GM18505 (cell line): Measurements from ENCODE around the gene TENM4.

Experiments used
- ATAC-seq: cut with Tn5 transposase; IDR thresholded peaks from one replicate; pipeline ENCODE4 v1.9.1; 2021; ENCODE audit not compliant: unreplicated experiment
- POLR2A ChIP-seq: IDR thresholded peaks from 4 replicates; pipeline ENCODE4 v1.6.1; 2011; ENCODE audit warnings: borderline replicate concordance; ENCODE audit not compliant: insufficient read depth, insufficient read length; ENCODE audit errors: extremely low read depth

TENM4 gene

GRCh38 chr11:79402912-79403311, 37.9 kb downstream of the TENM4 start:
- no peak for TF ChIP-seq POLR2A
- no peak for ATAC-seq

DNA sequence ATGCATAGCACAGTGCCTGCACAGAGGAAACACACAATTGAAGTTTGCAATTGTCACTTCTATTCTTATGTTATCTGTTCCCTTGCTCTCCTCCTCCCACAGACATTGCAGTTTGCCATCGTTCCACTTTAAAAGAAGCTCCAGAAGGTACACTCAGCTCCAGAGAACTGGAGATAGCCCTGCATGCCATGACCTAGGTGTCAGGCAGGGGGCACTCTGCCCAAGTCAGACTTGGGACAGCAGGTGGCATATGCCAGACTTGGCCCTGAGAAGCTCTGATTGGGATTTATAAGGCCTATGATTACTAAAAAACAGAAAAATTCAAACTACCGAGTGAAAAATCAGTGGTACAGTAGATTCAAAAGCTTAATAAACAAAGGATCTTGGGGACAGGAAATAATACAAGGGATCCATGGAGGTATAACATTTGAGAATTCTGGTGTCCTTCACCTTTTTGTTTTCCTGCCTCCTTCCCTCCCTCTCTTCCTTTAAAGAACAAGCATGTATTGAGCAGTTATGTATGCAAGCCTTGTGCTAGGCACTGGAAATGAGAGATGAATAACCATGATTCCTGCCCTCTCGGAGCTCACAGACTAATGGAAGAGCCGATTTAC, 40.0 kb downstream of the TENM4 start:
- peak; percentile 81 for ATAC-seq

GRCh38 chr11:79400206-79400605, 40.6 kb downstream of the TENM4 start:
- no peak for TF ChIP-seq POLR2A

More for the DNA sequence above, 40.0 kb downstream of the TENM4 start:
- no peak for TF ChIP-seq POLR2A

GRCh38 chr11:79397252-79397651, 43.6 kb downstream of the TENM4 start:
- no peak for TF ChIP-seq POLR2A
- ATAC-seq, result no peak

More at GRCh38 chr11:79400206-79400605, 40.6 kb downstream of the TENM4 start:
- no peak for ATAC-seq

DNA sequence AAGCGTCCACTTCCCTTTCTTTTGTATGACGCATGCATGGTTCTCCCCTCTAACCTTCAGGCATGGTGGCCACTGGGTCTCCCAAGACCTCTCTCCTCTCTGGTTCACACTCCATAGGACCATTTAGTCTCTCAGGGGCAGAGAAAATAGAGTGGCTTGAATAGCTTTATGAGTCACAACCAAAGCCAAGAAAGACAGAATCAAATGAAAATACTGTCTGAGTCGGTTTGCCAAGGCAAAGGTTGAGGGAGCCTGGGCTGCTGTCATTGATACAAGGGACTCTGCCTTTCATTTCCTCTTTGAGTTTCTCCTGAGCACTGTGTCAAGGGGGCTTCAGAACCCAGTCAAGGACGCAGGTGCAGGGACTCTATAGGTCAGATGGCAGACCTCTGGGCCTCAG, 44.2 kb downstream of the TENM4 start:
- ATAC-seq, result no peak
- TF ChIP-seq POLR2A, result no peak

- no peak for ATAC-seq
- no peak for TF ChIP-seq POLR2A
Observed at GRCh38 chr11:79396001-79396400, 44.8 kb downstream of the TENM4 start.

DNA sequence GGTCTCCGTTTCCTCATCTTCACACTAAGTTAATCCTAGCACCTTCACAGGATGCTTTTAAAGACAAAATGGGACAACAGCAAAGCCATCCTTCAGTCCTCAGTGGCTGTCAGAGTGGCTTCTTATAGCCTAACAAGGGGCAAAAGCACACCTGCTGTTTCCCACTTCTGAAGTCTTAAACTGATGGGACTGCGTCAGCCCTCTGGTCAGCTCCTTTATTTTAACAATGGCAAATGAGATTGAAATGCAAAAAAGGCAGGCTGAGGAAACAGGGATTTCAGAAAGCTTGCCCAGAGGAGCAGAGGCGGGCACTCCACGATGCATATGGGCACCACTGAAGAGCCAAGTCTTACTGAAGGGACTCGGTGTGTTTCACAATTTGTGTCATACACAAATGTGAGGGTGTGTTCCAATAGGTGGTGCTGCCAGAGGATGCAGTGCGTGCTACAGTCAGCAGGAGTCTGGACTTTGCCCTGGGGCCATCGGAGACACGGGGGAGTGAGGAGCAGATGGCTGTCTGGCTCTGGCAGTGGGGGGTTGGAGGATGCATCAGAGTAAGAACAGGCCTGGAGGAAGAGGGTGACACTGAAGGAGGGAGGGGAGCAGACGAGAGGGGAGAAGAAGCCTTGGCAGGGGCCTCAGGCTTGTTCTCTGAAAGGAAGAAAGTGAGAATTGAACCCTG, 47.3 kb downstream of the TENM4 start:
- no peak for TF ChIP-seq POLR2A
- no peak for ATAC-seq

DNA sequence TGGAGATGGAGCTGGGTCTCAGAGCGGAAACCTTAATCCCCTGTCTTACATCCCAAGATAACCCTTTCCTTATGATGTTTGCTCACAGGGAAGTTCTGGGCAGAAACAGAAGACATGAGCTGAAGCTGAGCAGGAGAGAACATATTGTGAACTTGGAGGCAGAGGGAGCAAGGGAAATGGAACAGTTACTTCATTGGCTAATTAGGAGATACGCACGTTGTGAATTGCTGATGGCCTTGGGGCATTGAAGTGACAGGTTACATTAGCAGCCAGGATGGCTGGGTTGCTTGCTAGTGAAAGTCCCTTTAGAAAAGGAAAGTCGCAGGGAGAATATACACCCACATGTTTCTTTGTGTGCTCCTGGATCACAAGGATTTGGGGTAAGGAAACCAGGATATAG, 48.7 kb downstream of the TENM4 start:
- no peak for ATAC-seq
- no peak for TF ChIP-seq POLR2A

DNA sequence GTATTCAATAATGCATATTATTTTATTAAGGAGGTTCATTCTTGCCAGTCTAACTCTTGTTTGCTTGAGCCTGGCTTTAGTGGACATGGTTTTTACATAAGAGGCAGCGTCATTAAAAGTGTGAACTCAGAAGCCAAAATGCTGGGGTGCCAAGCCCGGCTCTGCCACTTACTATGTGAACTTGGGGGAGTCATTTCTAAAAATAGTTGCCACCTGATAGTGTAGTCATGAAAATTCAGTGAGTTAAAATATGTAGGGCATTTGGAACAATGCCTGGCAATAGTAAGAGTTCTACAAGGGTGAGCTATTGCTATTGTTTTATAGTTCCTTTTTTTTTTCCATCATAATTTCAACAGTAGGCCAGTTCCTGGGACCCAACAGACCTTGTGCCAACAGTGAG, 49.9 kb downstream of the TENM4 start:
- no peak for ATAC-seq
- no peak for TF ChIP-seq POLR2A

- TF ChIP-seq POLR2A, result no peak
- ATAC-seq, result no peak
Observed at GRCh38 chr11:79390477-79390876, 50.4 kb downstream of the TENM4 start.

- no peak for ATAC-seq
- TF ChIP-seq POLR2A, result no peak
Observed at GRCh38 chr11:79388201-79388600, 52.6 kb downstream of the TENM4 start.

DNA sequence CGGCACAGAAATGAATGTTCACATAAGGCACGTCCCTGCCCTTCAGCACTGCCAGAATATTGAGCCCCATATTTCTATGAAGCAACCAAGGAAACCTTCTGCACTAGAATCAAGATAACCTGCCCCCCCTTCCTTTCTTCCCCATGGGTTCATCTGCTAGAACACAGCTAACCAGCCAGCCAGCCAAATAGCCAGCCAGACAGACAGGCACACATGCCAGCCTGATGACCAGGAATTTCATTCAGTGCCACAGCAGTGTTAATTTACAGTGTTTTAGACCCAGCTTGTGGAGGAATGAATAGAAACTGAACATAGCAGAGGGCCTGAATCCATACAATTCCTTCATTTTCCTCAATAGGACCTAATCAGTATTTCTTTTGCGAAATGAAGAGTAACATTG, 57.0 kb downstream of the TENM4 start:
- TF ChIP-seq POLR2A, result no peak
- ATAC-seq, result no peak

GRCh38 chr11:79382301-79383050, 58.4 kb downstream of the TENM4 start:
- no peak for ATAC-seq
- no peak for TF ChIP-seq POLR2A

- no peak for TF ChIP-seq POLR2A
- no peak for ATAC-seq
Observed at GRCh38 chr11:79381036-79381435, 59.8 kb downstream of the TENM4 start.
